Fibroblast of skin of scalp (primary cell): ENCODE results near the gene LRMDA.

Experiments
- DNase-seq: peaks from one replicate; pipeline ENCODE4 v3.0.0-alpha.2; 2013

LRMDA gene

DNA sequence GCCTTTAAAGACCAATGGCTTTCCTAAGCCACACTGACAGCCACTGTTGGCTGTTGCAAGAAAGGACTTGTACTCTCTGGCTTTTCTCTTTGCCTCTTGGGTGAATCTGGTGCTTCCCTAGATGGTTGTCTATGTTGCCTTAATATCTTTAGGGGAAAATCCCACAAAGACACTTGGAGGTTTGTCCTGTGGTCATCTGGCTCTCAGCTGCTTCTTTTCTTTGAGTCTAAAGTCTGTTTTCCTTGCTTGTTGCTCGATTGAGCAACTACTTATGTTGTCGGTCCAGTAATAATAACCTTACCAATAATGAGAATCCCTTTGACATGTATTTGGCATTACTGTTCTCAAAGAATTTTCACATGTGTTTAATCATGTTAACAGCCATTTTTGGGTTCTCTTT, 537.6 kb downstream of the LRMDA start:
- DNase-seq = no peak

GRCh38 chr10:75971402-75972211, 540.2 kb downstream of the LRMDA start:
- peak; percentile 69 for DNase-seq

- peak; percentile 57 for DNase-seq
Observed at GRCh38 chr10:75972491-75973276, 541.3 kb downstream of the LRMDA start.

DNA sequence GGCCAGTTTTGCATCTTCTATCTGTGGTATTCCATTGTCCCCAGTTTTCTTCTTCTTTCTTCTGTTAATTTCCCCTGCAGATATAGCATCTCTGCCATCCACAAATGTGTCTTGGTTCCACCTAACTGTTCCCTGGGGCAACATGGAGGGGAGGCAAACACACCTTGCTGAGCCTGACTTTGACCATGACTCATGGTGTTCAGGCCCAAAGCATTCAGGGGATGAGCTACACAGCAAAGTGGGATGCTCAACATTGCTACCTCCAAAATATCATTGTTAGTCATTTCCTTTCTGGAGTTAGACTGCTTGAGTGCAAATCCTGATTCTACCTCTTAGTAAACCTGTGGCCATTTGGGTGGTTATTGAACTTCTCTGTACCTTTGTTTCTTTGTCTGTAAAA, 542.7 kb downstream of the LRMDA start:
- no peak for DNase-seq

- no peak for DNase-seq
Observed at GRCh38 chr10:75976681-75977080, 545.3 kb downstream of the LRMDA start.

DNA sequence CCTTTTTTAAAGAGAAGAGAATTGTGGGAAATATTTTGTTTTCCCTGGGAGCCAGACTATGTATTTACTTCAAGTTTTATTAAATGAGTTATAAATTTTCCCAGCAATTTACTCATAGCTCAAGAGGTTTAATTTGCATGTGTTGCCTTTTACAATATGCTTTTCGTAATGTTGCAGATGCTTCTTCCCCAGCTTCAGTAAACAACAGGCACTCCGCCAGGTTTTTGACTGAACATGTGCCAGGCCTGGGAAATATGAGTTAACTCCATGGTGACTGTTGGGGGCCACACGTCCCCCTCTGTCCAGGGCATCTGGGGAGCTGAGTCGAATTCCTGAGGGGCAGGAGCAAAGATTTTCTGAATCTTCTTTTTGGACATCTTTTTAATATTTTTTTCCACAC, 545.7 kb downstream of the LRMDA start:
- DNase-seq = no peak

- peak; percentile 67 for DNase-seq
Observed at GRCh38 chr10:75978213-75978612, 546.8 kb downstream of the LRMDA start.

DNA sequence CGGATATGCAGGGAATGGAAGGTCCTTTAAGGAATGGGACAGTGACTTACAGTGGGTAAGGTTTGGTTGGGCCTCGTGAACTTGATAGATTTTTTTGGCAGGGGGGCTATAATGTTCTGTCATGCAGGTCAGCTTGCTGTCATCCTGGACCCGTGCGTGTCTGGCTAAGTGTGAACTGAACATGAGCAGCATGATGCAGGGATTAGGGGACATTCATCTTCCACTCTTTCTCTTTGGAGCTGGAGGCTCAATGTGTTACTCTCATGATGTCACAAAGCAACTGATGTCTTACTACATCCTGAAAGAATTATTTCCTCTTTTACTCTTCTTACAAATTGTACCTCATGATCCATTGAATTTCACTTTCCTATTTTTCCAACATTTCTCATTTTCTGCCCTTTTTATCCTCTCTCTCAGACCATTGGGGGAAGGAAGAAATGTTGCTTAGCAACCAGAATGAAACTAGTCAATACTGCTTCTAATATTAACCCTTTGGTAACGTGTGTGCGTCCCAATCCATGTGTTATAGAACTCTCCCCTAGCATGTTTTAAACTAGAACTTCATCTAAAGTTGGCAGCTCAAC, 549.1 kb downstream of the LRMDA start:
- no peak for DNase-seq

GRCh38 chr10:75982611-75983369, 551.4 kb downstream of the LRMDA start:
- DNase-seq = peak; percentile 31

GRCh38 chr10:75984067-75984466, 552.6 kb downstream of the LRMDA start:
- no peak for DNase-seq

GRCh38 chr10:75987616-75988015, 556.2 kb downstream of the LRMDA start:
- peak; percentile 67 for DNase-seq

GRCh38 chr10:75994357-75995040, 563.1 kb downstream of the LRMDA start:
- DNase-seq = no peak

GRCh38 chr10:75995041-75995430, 563.6 kb downstream of the LRMDA start:
- DNase-seq = no peak

- DNase-seq = no peak
Observed at GRCh38 chr10:75995720-75996119, 564.3 kb downstream of the LRMDA start.

GRCh38 chr10:75999001-75999400, 567.6 kb downstream of the LRMDA start:
- no peak for DNase-seq

- no peak for DNase-seq
Observed at GRCh38 chr10:75999515-76000209, 568.2 kb downstream of the LRMDA start.

GRCh38 chr10:76000550-76000949, 569.1 kb downstream of the LRMDA start:
- DNase-seq = no peak

GRCh38 chr10:76001019-76001418, 569.6 kb downstream of the LRMDA start:
- DNase-seq = no peak

- DNase-seq = no peak
Observed at GRCh38 chr10:76001461-76001860, 570.0 kb downstream of the LRMDA start.

- DNase-seq = no peak
Observed at GRCh38 chr10:76002262-76002854, 570.9 kb downstream of the LRMDA start.

GRCh38 chr10:76007667-76008181, 576.3 kb downstream of the LRMDA start:
- DNase-seq = no peak
